22Rv1 (cell line): ENCODE results near the gene UCN3.

Experiments used
- ZFX ChIP-seq: fragments of 450-650 bp; IDR thresholded peaks from 2 replicates; pipeline ENCODE4 v1.6.1; 2017; ENCODE audit warnings: antibody characterized with exemption, borderline replicate concordance
- TF ChIP-seq, protein P1 (sequence below): fragments of 450-650 bp; IDR thresholded peaks from 2 replicates; pipeline ENCODE4 v1.5.1; 2017; ENCODE audit warnings: mild to moderate bottlenecking

DNA sequence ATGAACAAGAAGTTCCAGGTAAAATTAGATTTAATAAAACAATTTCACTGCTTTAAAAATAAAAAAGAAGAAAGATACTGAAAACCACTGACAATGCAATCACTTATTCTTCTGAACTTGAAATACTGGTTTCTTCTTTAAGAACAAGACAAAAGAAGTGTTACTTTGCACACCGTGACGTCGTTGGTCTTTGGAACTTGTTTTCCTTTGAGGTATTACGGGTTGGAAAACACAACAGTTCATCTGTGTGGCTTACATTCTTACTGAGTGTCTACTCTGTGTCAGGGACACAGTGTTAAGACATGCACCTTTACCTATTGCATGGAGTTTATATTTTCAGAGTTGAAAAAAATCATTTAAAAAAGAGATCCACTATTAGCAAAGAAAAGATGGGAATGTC, 41.3 kb upstream of the UCN3 start:
- TF ChIP-seq, protein P1, sequence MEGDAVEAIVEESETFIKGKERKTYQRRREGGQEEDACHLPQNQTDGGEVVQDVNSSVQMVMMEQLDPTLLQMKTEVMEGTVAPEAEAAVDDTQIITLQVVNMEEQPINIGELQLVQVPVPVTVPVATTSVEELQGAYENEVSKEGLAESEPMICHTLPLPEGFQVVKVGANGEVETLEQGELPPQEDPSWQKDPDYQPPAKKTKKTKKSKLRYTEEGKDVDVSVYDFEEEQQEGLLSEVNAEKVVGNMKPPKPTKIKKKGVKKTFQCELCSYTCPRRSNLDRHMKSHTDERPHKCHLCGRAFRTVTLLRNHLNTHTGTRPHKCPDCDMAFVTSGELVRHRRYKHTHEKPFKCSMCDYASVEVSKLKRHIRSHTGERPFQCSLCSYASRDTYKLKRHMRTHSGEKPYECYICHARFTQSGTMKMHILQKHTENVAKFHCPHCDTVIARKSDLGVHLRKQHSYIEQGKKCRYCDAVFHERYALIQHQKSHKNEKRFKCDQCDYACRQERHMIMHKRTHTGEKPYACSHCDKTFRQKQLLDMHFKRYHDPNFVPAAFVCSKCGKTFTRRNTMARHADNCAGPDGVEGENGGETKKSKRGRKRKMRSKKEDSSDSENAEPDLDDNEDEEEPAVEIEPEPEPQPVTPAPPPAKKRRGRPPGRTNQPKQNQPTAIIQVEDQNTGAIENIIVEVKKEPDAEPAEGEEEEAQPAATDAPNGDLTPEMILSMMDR = no peak
- TF ChIP-seq ZFX = no peak
